Measurements from ENCODE around the gene GYS2.

- TF ChIP-seq CTCF (IDR thresholded peaks at IDR 0.05) (no peak), POLR2A (IDR thresholded peaks at IDR 0.05) (no peak)
Observed at GRCh38 chr12:21545557-21545956, 59.1 kb downstream of the GYS2 start.

Measured in body of pancreas (tissue), 4 donors.